ENCODE data around the gene CCDC34.

The CCDC34 gene

GRCh38 chr11:27362749-27363575 lies at the start of gene CCDC34:
Gene CCDC34, minus strand, starts transcription at chr11:27363215. Its CDS starts 21 bp downstream, at chr11:27363194.
- H3K4me1 ChIP-seq (ENCODE audit: control insufficient read depth, insufficient read depth, low read length): peaks cover 25% of the 10 kb centered on the region

GRCh38 chr11:27412192-27412691 lies 49.2 kb upstream of the CCDC34 start:
- Histone ChIP-seq H3K4me3 (ENCODE audit: low read depth, low read length) (no peak overlapping the region), H3K4me1 (ENCODE audit: control insufficient read depth, insufficient read depth, low read length) (peaks cover 42% of the 10 kb centered on the region), H3K27ac (ENCODE audit: low read depth, low read length) (no peak overlapping the region), H3K9ac (ENCODE audit: low read depth, low read length) (no peak overlapping the region), H3K27me3 (ENCODE audit: control insufficient read depth, insufficient read depth, low read length) (no peaks in the 10 kb centered on the region), H3K9me3 (ENCODE audit: control insufficient read depth, insufficient read depth, low read length) (no peaks in the 10 kb centered on the region), H3K36me3 (ENCODE audit: control insufficient read depth, insufficient read depth, low read length) (peaks cover 50% of the 10 kb centered on the region)

More at GRCh38 chr11:27362749-27363575, at the start of gene CCDC34:
- H3K9ac ChIP-seq (ENCODE audit: low read depth, low read length): peak within 1 kb of the TSS; percentile 92
- peak within 1 kb of the TSS; percentile 96 for H3K4me3 ChIP-seq (ENCODE audit: low read depth, low read length)
- peak within 1 kb of the TSS; percentile 79 for H3K27ac ChIP-seq (ENCODE audit: low read depth, low read length)
- no peaks in the 10 kb centered on the region for H3K9me3 ChIP-seq (ENCODE audit: control insufficient read depth, insufficient read depth, low read length)
- H3K36me3 ChIP-seq (ENCODE audit: control insufficient read depth, insufficient read depth, low read length): peaks cover 14% of the 10 kb centered on the region
- no peaks in the 10 kb centered on the region for H3K27me3 ChIP-seq (ENCODE audit: control insufficient read depth, insufficient read depth, low read length)

GRCh38 chr11:27411328-27411727 lies 48.3 kb upstream of the CCDC34 start:
- H3K36me3 ChIP-seq (ENCODE audit: control insufficient read depth, insufficient read depth, low read length): peaks cover 59% of the 10 kb centered on the region
- peaks cover 33% of the 10 kb centered on the region for H3K4me1 ChIP-seq (ENCODE audit: control insufficient read depth, insufficient read depth, low read length)
- H3K27me3 ChIP-seq (ENCODE audit: control insufficient read depth, insufficient read depth, low read length): no peaks in the 10 kb centered on the region
- no peak overlapping the region for H3K9ac ChIP-seq (ENCODE audit: low read depth, low read length)
- H3K27ac ChIP-seq (ENCODE audit: low read depth, low read length): no peak overlapping the region
- H3K4me3 ChIP-seq (ENCODE audit: low read depth, low read length): no peak overlapping the region
- no peaks in the 10 kb centered on the region for H3K9me3 ChIP-seq (ENCODE audit: control insufficient read depth, insufficient read depth, low read length)

GRCh38 chr11:27410272-27410671 lies 47.3 kb upstream of the CCDC34 start:
- Histone ChIP-seq H3K4me1 (ENCODE audit: control insufficient read depth, insufficient read depth, low read length) (peaks cover 22% of the 10 kb centered on the region), H3K4me3 (ENCODE audit: low read depth, low read length) (no peak overlapping the region), H3K27me3 (ENCODE audit: control insufficient read depth, insufficient read depth, low read length) (no peaks in the 10 kb centered on the region), H3K9ac (ENCODE audit: low read depth, low read length) (no peak overlapping the region), H3K27ac (ENCODE audit: low read depth, low read length) (no peak overlapping the region), H3K9me3 (ENCODE audit: control insufficient read depth, insufficient read depth, low read length) (no peaks in the 10 kb centered on the region), H3K36me3 (ENCODE audit: control insufficient read depth, insufficient read depth, low read length) (peaks cover 59% of the 10 kb centered on the region)

- H3K4me1 ChIP-seq (ENCODE audit: control insufficient read depth, insufficient read depth, low read length): peaks cover 17% of the 10 kb centered on the region
- no peak overlapping the region for H3K9ac ChIP-seq (ENCODE audit: low read depth, low read length)
- no peaks in the 10 kb centered on the region for H3K27me3 ChIP-seq (ENCODE audit: control insufficient read depth, insufficient read depth, low read length)
- H3K36me3 ChIP-seq (ENCODE audit: control insufficient read depth, insufficient read depth, low read length): peaks cover 59% of the 10 kb centered on the region
- no peaks in the 10 kb centered on the region for H3K9me3 ChIP-seq (ENCODE audit: control insufficient read depth, insufficient read depth, low read length)
- no peak overlapping the region for H3K4me3 ChIP-seq (ENCODE audit: low read depth, low read length)
- H3K27ac ChIP-seq (ENCODE audit: low read depth, low read length): no peak overlapping the region
Measured at GRCh38 chr11:27409742-27410141, 46.7 kb upstream of the CCDC34 start.

- peaks cover 59% of the 10 kb centered on the region for H3K36me3 ChIP-seq (ENCODE audit: control insufficient read depth, insufficient read depth, low read length)
- H3K9ac ChIP-seq (ENCODE audit: low read depth, low read length): no peak overlapping the region
- H3K9me3 ChIP-seq (ENCODE audit: control insufficient read depth, insufficient read depth, low read length): no peaks in the 10 kb centered on the region
- no peak overlapping the region for H3K27ac ChIP-seq (ENCODE audit: low read depth, low read length)
- no peaks in the 10 kb centered on the region for H3K27me3 ChIP-seq (ENCODE audit: control insufficient read depth, insufficient read depth, low read length)
- no peak overlapping the region for H3K4me3 ChIP-seq (ENCODE audit: low read depth, low read length)
- H3K4me1 ChIP-seq (ENCODE audit: control insufficient read depth, insufficient read depth, low read length): peaks cover 10% of the 10 kb centered on the region; the same call in 1 of the 2 replicates
Measured at GRCh38 chr11:27409049-27409448, 46.0 kb upstream of the CCDC34 start.

- Histone ChIP-seq H3K36me3 (ENCODE audit: control insufficient read depth, insufficient read depth, low read length) (peaks cover 61% of the 10 kb centered on the region), H3K9me3 (ENCODE audit: control insufficient read depth, insufficient read depth, low read length) (no peaks in the 10 kb centered on the region), H3K27ac (ENCODE audit: low read depth, low read length) (no peak overlapping the region), H3K4me3 (ENCODE audit: low read depth, low read length) (no peak overlapping the region), H3K9ac (ENCODE audit: low read depth, low read length) (no peak overlapping the region), H3K4me1 (ENCODE audit: control insufficient read depth, insufficient read depth, low read length) (peaks cover 3% of the 10 kb centered on the region; the same call in 1 of the 2 replicates), H3K27me3 (ENCODE audit: control insufficient read depth, insufficient read depth, low read length) (no peaks in the 10 kb centered on the region)
Measured at GRCh38 chr11:27408246-27408800, 45.3 kb upstream of the CCDC34 start.

GRCh38 chr11:27406498-27407354 lies 43.7 kb upstream of the CCDC34 start:
- no peak overlapping the region for H3K4me3 ChIP-seq (ENCODE audit: low read depth, low read length)
- peaks cover 57% of the 10 kb centered on the region for H3K36me3 ChIP-seq (ENCODE audit: control insufficient read depth, insufficient read depth, low read length)
- no peak overlapping the region for H3K9ac ChIP-seq (ENCODE audit: low read depth, low read length)
- H3K27me3 ChIP-seq (ENCODE audit: control insufficient read depth, insufficient read depth, low read length): no peaks in the 10 kb centered on the region
- no peaks in the 10 kb centered on the region for H3K9me3 ChIP-seq (ENCODE audit: control insufficient read depth, insufficient read depth, low read length)
- no peaks in the 10 kb centered on the region for H3K4me1 ChIP-seq (ENCODE audit: control insufficient read depth, insufficient read depth, low read length)
- H3K27ac ChIP-seq (ENCODE audit: low read depth, low read length): no peak overlapping the region

GRCh38 chr11:27405134-27405533 lies 42.1 kb upstream of the CCDC34 start:
- no peak overlapping the region for H3K27ac ChIP-seq (ENCODE audit: low read depth, low read length)
- no peaks in the 10 kb centered on the region for H3K4me1 ChIP-seq (ENCODE audit: control insufficient read depth, insufficient read depth, low read length)
- H3K36me3 ChIP-seq (ENCODE audit: control insufficient read depth, insufficient read depth, low read length): peaks cover 42% of the 10 kb centered on the region
- H3K27me3 ChIP-seq (ENCODE audit: control insufficient read depth, insufficient read depth, low read length): no peaks in the 10 kb centered on the region
- H3K9me3 ChIP-seq (ENCODE audit: control insufficient read depth, insufficient read depth, low read length): no peaks in the 10 kb centered on the region
- H3K9ac ChIP-seq (ENCODE audit: low read depth, low read length): no peak overlapping the region
- H3K4me3 ChIP-seq (ENCODE audit: low read depth, low read length): no peak overlapping the region

- no peaks in the 10 kb centered on the region for H3K4me1 ChIP-seq (ENCODE audit: control insufficient read depth, insufficient read depth, low read length)
- H3K27ac ChIP-seq (ENCODE audit: low read depth, low read length): no peak overlapping the region
- H3K9me3 ChIP-seq (ENCODE audit: control insufficient read depth, insufficient read depth, low read length): no peaks in the 10 kb centered on the region
- peaks cover 37% of the 10 kb centered on the region for H3K36me3 ChIP-seq (ENCODE audit: control insufficient read depth, insufficient read depth, low read length)
- no peak overlapping the region for H3K9ac ChIP-seq (ENCODE audit: low read depth, low read length)
- no peaks in the 10 kb centered on the region for H3K27me3 ChIP-seq (ENCODE audit: control insufficient read depth, insufficient read depth, low read length)
- H3K4me3 ChIP-seq (ENCODE audit: low read depth, low read length): no peak overlapping the region
Measured at GRCh38 chr11:27404427-27404826, 41.4 kb upstream of the CCDC34 start.

Measured in HUES48 (cell line).